Stimulated activated CD8-positive, alpha-beta memory T cell treated with anti-CD3 and anti-CD28 coated beads, Interleukin-2, amount 100 ng/mL, for 1 hour (primary cell): ENCODE measurements around the gene TTLL4.

Experiments used
- DNase-seq, 2 donors: peaks; one replicate each; pipeline ENCODE4 v3.0.0-alpha.2; 2020; ENCODE audit warnings: low read depth in 2 of 2

The TTLL4 gene

GRCh38 chr2:218782528-218782844 lies 71.9 kb downstream of the TTLL4 start:
- DNase-seq, result no peak

- DNase-seq, result no peak
Measured at GRCh38 chr2:218783688-218784087, 73.1 kb downstream of the TTLL4 start.

GRCh38 chr2:218785103-218785502 lies 74.5 kb downstream of the TTLL4 start:
- DNase-seq, result no peak

- DNase-seq, result no peak
Measured at GRCh38 chr2:218786133-218786532, 75.5 kb downstream of the TTLL4 start.

- DNase-seq, result no peak
Measured at GRCh38 chr2:218788529-218789255, 78.1 kb downstream of the TTLL4 start.

- DNase-seq, result no peak
Measured at GRCh38 chr2:218792433-218792832, 81.8 kb downstream of the TTLL4 start.

GRCh38 chr2:218796691-218797090 lies 86.1 kb downstream of the TTLL4 start:
- DNase-seq, result no peak

GRCh38 chr2:218798767-218799504 lies 88.3 kb downstream of the TTLL4 start:
- no peak for DNase-seq

- no peak for DNase-seq
Measured at GRCh38 chr2:218799990-218800389, 89.4 kb downstream of the TTLL4 start.

- DNase-seq, result no peak
Measured at GRCh38 chr2:218802386-218802994, 91.9 kb downstream of the TTLL4 start.

GRCh38 chr2:218804817-218805216 lies 94.2 kb downstream of the TTLL4 start:
- no peak for DNase-seq
